ENCODE data around the gene MAP4K1.

The MAP4K1 gene

DNA sequence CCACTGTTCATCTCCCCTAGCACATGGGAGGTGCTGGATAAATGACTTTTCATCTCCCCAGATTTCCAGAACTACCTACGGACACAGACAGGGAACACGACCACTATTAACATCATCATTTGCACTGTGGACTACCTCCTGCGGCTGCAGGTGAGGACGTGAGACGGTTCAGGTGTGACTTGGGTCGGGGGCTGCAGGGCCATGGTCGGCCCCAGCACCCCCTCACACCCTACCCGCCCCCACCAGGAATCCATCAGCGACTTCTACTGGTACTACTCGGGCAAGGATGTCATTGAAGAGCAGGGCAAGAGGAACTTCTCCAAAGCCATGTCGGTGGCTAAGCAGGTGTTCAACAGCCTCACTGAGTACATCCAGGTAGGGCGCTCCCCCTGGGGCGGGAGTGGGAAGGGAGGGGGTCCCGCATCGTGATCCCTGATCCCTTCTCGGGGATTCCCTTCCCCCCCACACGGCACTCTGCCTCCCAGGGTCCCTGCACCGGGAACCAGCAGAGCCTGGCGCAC lies 74.4 kb downstream of the MAP4K1 start:
- no peak for DNase-seq

DNA sequence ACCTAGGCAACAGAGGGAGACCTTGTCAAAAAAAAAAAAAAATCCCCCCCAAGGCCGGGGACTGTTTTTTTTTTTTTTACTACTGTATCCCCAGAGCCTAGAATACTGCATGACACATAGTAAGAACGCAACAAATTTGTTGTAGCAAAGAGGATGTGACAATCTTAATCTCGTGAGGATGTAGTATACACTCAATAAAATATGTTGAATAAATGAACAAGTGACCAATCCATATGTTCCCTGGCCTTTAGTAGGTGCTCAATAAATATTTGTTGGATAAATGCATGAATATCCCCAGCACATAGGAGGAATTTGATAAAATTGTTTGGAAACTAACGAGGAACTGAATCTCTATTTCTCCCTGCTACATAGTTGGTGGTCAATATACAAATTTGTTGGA lies 75.7 kb downstream of the MAP4K1 start:
- no peak for DNase-seq

DNA sequence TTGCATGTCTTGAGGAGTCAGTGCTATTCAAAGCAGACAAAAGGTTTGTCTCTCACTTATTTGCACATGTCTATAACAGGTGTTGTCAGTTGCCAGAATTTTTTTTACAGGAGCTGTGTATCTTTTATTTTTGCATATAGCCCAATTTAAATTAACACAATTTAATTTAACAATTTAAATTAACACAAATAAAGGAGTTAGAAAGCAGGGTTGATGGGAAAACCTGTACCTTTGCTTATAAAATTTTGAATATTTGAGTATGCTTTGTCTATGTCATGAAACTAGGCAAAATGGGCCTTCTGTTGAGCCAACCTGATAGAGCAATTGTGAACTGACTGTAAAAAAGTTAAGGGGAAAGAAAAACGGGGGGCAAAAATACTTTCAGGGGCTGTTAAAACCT lies 78.0 kb downstream of the MAP4K1 start:
- DNase-seq = no peak

DNA sequence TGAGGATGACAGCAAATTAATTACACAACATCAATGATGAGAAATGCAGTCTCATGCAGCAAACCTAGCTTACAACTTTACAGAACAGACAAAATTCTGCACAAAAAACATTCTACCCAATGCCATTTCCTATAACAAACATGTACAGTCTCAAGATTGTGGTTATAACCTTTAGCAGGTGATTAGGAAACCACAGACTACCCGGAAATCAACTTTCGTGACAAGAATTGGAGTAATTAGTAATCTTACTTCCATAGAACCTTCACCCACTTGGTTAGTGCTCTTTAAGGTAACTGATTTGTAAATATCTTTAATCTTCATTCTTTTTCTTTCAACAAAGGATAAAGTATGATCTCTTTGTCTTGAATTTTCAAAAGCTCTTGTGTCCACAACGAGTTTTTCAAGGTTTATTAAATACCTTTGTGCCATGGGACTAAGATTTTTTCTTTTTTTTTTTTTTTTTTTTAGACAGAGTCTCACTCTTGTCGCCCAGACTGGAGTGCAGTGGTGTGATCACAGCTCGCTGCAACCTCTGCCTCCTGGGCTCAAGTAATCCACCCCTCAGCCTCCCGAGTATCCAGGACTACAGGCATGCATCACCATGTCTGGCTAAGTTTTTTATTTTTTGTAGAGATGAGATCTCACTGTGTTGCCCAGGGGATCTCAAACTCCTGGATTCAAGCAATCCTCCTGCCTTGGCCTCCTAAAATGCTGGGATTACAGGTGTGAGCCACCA lies 78.8 kb downstream of the MAP4K1 start:
- peak in 2 of 5 experiments; percentile 63 to 98 for DNase-seq

DNA sequence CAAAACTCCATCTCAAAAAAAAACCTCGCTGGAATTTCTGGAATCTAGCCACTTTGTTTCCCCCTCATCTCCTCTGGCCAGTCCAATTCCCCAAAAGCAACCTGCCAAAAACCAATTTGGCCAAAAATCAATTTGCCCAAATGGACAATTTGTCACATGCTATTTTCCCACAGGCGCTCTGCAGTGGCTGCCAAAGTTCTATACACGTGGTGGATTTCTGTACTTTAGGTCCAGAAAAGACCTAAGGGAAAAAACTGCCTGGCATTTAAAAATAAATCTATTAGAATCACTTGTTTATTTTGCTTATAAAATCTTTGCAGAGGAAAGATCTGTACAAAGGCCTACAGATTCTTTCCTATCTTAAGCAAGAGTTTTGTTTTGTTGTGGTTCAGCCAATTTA lies 79.4 kb downstream of the MAP4K1 start:
- DNase-seq = no peak

Measured in T-helper 2 cell (primary cell).